Measurements from ENCODE around the gene IL31.

IL31 gene

GRCh38 chr12:122127839-122128238, 46.2 kb downstream of the IL31 start:
- Histone ChIP-seq H3K18ac (ENCODE audit: low read depth in 1 of 2, low read length in 2 of 2) (no peak overlapping the region), H3K23ac (ENCODE audit: low read length in 2 of 2) (no peak overlapping the region), H3K36me3 (ENCODE audit: control insufficient read depth in 1 of 2, insufficient read depth in 2 of 2, low read depth in 1 of 2, low read length in 2 of 2) (peaks cover 46 to 48% of the 10 kb centered on the region in 2 experiments), H2AFZ (ENCODE audit: low read depth, low read length) (no peak overlapping the region), H2BK5ac (ENCODE audit: low read depth, low read length, poor library complexity, severe bottlenecking) (no peak overlapping the region), H3K79me1 (replicated peaks; ENCODE audit: low read length, poor library complexity, severe bottlenecking) (peaks cover 12% of the 10 kb centered on the region), H3K4me1 (ENCODE audit: control insufficient read depth, insufficient read depth, low read depth, low read length) (peaks cover 37% of the 10 kb centered on the region), H4K8ac (ENCODE audit: low read length) (no peak overlapping the region), H3K4me3 (ENCODE audit: insufficient read depth in 1 of 2, low read depth in 1 of 2, low read length in 2 of 2) (no peak overlapping the region), H4K91ac (ENCODE audit: low read length) (no peak overlapping the region), H3K27me3 (ENCODE audit: control insufficient read depth in 1 of 2, insufficient read depth in 1 of 2, low read length in 2 of 2) (no peaks in the 10 kb centered on the region), H3K27ac (ENCODE audit: low read length, poor library complexity, severe bottlenecking) (no peak overlapping the region), H2BK120ac (ENCODE audit: low read depth, low read length) (no peak overlapping the region), H3K9me3 (ENCODE audit: control insufficient read depth, low read length) (no peaks in the 10 kb centered on the region), H3K14ac (ENCODE audit: low read length in 2 of 2) (no peak overlapping the region), H3K4me2 (ENCODE audit: low read length, poor library complexity, severe bottlenecking) (no peak overlapping the region), H3K4ac (ENCODE audit: low read depth in 1 of 2, low read length in 2 of 2) (no peak overlapping the region), H3K9ac (ENCODE audit: low read length) (no peak overlapping the region), H2BK15ac (ENCODE audit: low read depth, poor library complexity, severe bottlenecking) (no peak overlapping the region), H2AK5ac (ENCODE audit: low read length, severe bottlenecking) (no peak overlapping the region), H2BK12ac (ENCODE audit: low read length in 2 of 2) (no peak overlapping the region)
- WGBS = 96% methylated on average over 12 of the region's 13 CpGs
- DNase-seq = no peak

GRCh38 chr12:122126713-122127597, 47.1 kb downstream of the IL31 start:
- Histone ChIP-seq H3K23ac (ENCODE audit: low read length in 2 of 2) (no peak overlapping the region), H3K27me3 (ENCODE audit: control insufficient read depth in 1 of 2, insufficient read depth in 1 of 2, low read length in 2 of 2) (no peaks in the 10 kb centered on the region), H2BK15ac (ENCODE audit: low read depth, poor library complexity, severe bottlenecking) (no peak overlapping the region), H3K14ac (ENCODE audit: low read length in 2 of 2) (no peak overlapping the region), H3K9ac (ENCODE audit: low read length) (no peak overlapping the region), H4K91ac (ENCODE audit: low read length) (no peak overlapping the region), H2BK5ac (ENCODE audit: low read depth, low read length, poor library complexity, severe bottlenecking) (no peak overlapping the region), H3K27ac (ENCODE audit: low read length, poor library complexity, severe bottlenecking) (no peak overlapping the region), H2BK12ac (ENCODE audit: low read length in 2 of 2) (no peak overlapping the region), H3K36me3 (ENCODE audit: control insufficient read depth in 1 of 2, insufficient read depth in 2 of 2, low read depth in 1 of 2, low read length in 2 of 2) (peaks cover 38 to 39% of the 10 kb centered on the region in 2 experiments), H3K9me3 (ENCODE audit: control insufficient read depth, low read length) (no peaks in the 10 kb centered on the region), H2AK5ac (ENCODE audit: low read length, severe bottlenecking) (no peak overlapping the region), H3K4me3 (ENCODE audit: insufficient read depth in 1 of 2, low read depth in 1 of 2, low read length in 2 of 2) (no peak overlapping the region), H3K4ac (ENCODE audit: low read depth in 1 of 2, low read length in 2 of 2) (no peak overlapping the region), H2AFZ (ENCODE audit: low read depth, low read length) (no peak overlapping the region), H3K79me1 (replicated peaks; ENCODE audit: low read length, poor library complexity, severe bottlenecking) (peaks cover 13% of the 10 kb centered on the region), H4K8ac (ENCODE audit: low read length) (no peak overlapping the region), H3K4me2 (ENCODE audit: low read length, poor library complexity, severe bottlenecking) (no peak overlapping the region), H3K4me1 (ENCODE audit: control insufficient read depth, insufficient read depth, low read depth, low read length) (peaks cover 38% of the 10 kb centered on the region), H3K18ac (ENCODE audit: low read depth in 1 of 2, low read length in 2 of 2) (no peak overlapping the region), H2BK120ac (ENCODE audit: low read depth, low read length) (no peak overlapping the region)
- DNase-seq = no peak
- WGBS = 88% methylated on average over 15 of the region's 15 CpGs

- Histone ChIP-seq H3K23ac (ENCODE audit: low read length in 2 of 2) (no peak overlapping the region), H3K9ac (ENCODE audit: low read length) (no peak overlapping the region), H2AFZ (ENCODE audit: low read depth, low read length) (no peak overlapping the region), H4K8ac (ENCODE audit: low read length) (no peak overlapping the region), H2AK5ac (ENCODE audit: low read length, severe bottlenecking) (no peak overlapping the region), H2BK12ac (ENCODE audit: low read length in 2 of 2) (no peak overlapping the region), H3K4me1 (ENCODE audit: control insufficient read depth, insufficient read depth, low read depth, low read length) (peaks cover 42% of the 10 kb centered on the region), H2BK5ac (ENCODE audit: low read depth, low read length, poor library complexity, severe bottlenecking) (no peak overlapping the region), H3K79me1 (replicated peaks; ENCODE audit: low read length, poor library complexity, severe bottlenecking) (peaks cover 16% of the 10 kb centered on the region), H3K18ac (ENCODE audit: low read depth in 1 of 2, low read length in 2 of 2) (no peak overlapping the region), H3K14ac (ENCODE audit: low read length in 2 of 2) (no peak overlapping the region), H2BK120ac (ENCODE audit: low read depth, low read length) (no peak overlapping the region), H3K4me3 (ENCODE audit: insufficient read depth in 1 of 2, low read depth in 1 of 2, low read length in 2 of 2) (no peak overlapping the region), H2BK15ac (ENCODE audit: low read depth, poor library complexity, severe bottlenecking) (no peak overlapping the region), H3K4ac (ENCODE audit: low read depth in 1 of 2, low read length in 2 of 2) (no peak overlapping the region), H3K4me2 (ENCODE audit: low read length, poor library complexity, severe bottlenecking) (no peak overlapping the region), H3K27ac (ENCODE audit: low read length, poor library complexity, severe bottlenecking) (no peak overlapping the region), H3K9me3 (ENCODE audit: control insufficient read depth, low read length) (no peaks in the 10 kb centered on the region), H4K91ac (ENCODE audit: low read length) (no peak overlapping the region), H3K36me3 (ENCODE audit: control insufficient read depth in 1 of 2, insufficient read depth in 2 of 2, low read depth in 1 of 2, low read length in 2 of 2) (peaks cover 33 to 36% of the 10 kb centered on the region in 2 experiments), H3K27me3 (ENCODE audit: control insufficient read depth in 1 of 2, insufficient read depth in 1 of 2, low read length in 2 of 2) (no peaks in the 10 kb centered on the region)
- 86% methylated on average over 7 of the region's 7 CpGs for WGBS
- no peak for DNase-seq
Measured at GRCh38 chr12:122126342-122126635, 47.7 kb downstream of the IL31 start.

- WGBS = 94% methylated on average over 13 of the region's 13 CpGs
- no peak overlapping the region for H2BK5ac ChIP-seq (ENCODE audit: low read depth, low read length, poor library complexity, severe bottlenecking)
- H4K91ac ChIP-seq (ENCODE audit: low read length) = no peak overlapping the region
Measured at GRCh38 chr12:122125452-122126341, 48.3 kb downstream of the IL31 start.

More at GRCh38 chr12:122125452-122126341, 48.3 kb downstream of the IL31 start:
- no peaks in the 10 kb centered on the region for H3K27me3 ChIP-seq (ENCODE audit: control insufficient read depth in 1 of 2, insufficient read depth in 1 of 2, low read length in 2 of 2)
- no peak overlapping the region for H2AFZ ChIP-seq (ENCODE audit: low read depth, low read length)
- no peak for DNase-seq
- no peak overlapping the region for H2BK120ac ChIP-seq (ENCODE audit: low read depth, low read length)
- no peak overlapping the region for H3K27ac ChIP-seq (ENCODE audit: low read length, poor library complexity, severe bottlenecking)
- no peak overlapping the region for H3K23ac ChIP-seq (ENCODE audit: low read length in 2 of 2)
- H3K79me1 ChIP-seq (replicated peaks; ENCODE audit: low read length, poor library complexity, severe bottlenecking) = peaks cover 17% of the 10 kb centered on the region
- H3K9me3 ChIP-seq (ENCODE audit: control insufficient read depth, low read length) = no peaks in the 10 kb centered on the region
- H2BK15ac ChIP-seq (ENCODE audit: low read depth, poor library complexity, severe bottlenecking) = no peak overlapping the region
- peaks cover 31 to 33% of the 10 kb centered on the region in 2 experiments for H3K36me3 ChIP-seq (ENCODE audit: control insufficient read depth in 1 of 2, insufficient read depth in 2 of 2, low read depth in 1 of 2, low read length in 2 of 2)
- H3K4me2 ChIP-seq (ENCODE audit: low read length, poor library complexity, severe bottlenecking) = no peak overlapping the region
- no peak overlapping the region for H2AK5ac ChIP-seq (ENCODE audit: low read length, severe bottlenecking)
- H2BK12ac ChIP-seq (ENCODE audit: low read length in 2 of 2) = no peak overlapping the region
- H3K4ac ChIP-seq (ENCODE audit: low read depth in 1 of 2, low read length in 2 of 2) = no peak overlapping the region
- peak overlapping the region in 1 of 2 experiments; percentile 13 for H3K14ac ChIP-seq (ENCODE audit: low read length in 2 of 2)
- H3K4me1 ChIP-seq (ENCODE audit: control insufficient read depth, insufficient read depth, low read depth, low read length) = peaks cover 40% of the 10 kb centered on the region
- H3K4me3 ChIP-seq (ENCODE audit: insufficient read depth in 1 of 2, low read depth in 1 of 2, low read length in 2 of 2) = no peak overlapping the region
- H3K9ac ChIP-seq (ENCODE audit: low read length) = peak overlapping the region; percentile 8
- H4K8ac ChIP-seq (ENCODE audit: low read length) = no peak overlapping the region
- no peak overlapping the region for H3K18ac ChIP-seq (ENCODE audit: low read depth in 1 of 2, low read length in 2 of 2)
